ENCODE measurements around the gene HLCS. TPM values are rescaled to one million over a fixed set of nuclear protein-coding genes. Genes with fewer than 3 reads are reported as not detected.

HLCS gene
- 20.8 and 27.1 TPM in 2 replicates for total RNA-seq (ENCODE audit: low replicate concordance)

DNA sequence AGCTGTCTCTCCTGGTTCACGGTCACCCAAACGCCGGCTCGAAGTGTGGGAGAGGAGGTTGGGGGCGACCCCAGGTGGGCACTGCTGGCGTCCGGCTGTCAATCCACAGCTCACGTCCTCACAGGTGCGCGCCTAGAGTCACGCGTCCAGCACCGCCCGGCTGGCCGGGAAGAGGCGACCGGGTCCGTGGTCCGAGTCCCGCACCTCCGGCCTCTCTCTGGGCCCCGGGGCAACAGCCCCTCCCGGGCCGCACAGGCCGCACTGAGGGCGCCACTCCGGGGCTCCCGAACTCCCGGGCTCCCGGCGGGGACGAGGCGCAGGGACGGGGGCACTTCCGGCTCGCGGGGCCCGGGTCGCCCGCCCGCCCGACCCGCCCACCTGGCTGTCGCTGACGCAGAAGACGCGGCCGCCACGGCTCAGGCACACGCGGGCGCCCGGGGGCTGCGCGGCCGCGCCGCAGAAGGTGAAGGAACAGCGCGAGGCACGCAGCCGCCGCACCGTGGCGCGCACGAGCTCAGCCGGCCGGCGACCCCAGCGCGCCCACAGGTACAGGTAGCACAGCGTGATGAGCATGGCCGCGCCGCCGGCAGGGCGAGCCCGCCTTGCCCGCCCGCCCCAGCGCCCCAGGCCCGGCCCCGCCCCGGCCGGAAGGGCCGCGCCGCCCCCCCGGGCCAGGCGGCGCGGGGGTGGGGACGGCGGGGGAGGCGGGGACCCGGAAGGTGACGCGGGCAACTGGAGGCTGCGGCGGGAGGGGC, at the start of gene HLCS:
Gene HLCS (minus strand): TSS at position 604 of the 755 bp plus-strand sequence. CDS start 31 bp downstream, at position 573.

DNA sequence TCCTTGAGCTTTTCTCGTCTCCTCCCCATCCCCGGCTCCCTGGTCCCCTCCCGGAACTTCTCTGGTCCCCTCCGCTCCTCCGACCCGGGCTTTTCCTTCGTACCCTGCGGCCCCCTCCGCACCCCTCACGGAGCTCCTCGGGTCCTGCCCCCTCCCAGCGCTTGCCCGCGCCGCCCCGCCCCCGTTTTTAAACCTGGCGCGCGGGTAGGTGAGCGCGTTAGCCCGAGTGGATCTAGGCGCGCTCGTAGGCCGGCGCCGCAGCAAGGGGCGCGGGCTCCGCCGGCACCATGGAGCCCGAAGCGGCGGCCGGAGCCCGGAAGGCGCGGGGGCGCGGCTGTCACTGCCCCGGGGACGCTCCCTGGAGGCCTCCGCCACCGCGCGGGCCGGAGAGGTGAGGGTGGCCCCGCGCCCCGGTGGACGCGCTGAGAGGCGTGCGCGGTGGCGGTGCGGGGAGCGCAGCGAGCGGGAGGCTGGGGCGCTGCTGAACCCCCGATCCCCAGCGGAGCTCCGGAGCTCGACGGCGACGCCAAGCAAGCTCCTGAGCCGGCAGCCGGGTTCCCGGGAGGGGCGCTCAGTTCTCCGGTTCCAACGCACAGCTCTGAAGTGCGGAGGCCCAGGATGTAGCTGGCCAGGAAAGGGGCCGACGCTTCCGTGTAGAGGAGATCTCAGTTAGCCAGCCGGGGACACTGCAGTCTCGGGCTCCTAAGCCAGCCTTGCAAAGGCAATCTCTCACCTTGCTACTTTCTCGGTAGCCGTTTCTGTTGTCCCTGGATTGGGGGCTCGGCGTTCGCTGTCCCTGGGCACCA, 40.2 kb upstream of the HLCS start, which contains the start of gene RIPPLY3:
Gene RIPPLY3 (plus strand): TSS at position 217 of the 806 bp plus-strand sequence. CDS start 71 bp downstream, at position 288.

Other genes with a start within 250 kb of the HLCS start
- not detected in 2 replicates for gene RIPPLY3, start 40.0 kb upstream of the HLCS start, total RNA-seq (ENCODE audit: low replicate concordance)
- gene PIGP, start 106.4 kb upstream of the HLCS start, total RNA-seq (ENCODE audit: low replicate concordance) = 2.0 and 6.5 TPM in 2 replicates
- gene TTC3, start 106.6 kb upstream of the HLCS start, total RNA-seq (ENCODE audit: low replicate concordance) = 119 and 295 TPM in 2 replicates

All from smooth muscle cell of the coronary artery (primary cell).